Hepatocyte (in vitro differentiated cells): ENCODE data around the gene ANKRD40CL. TPM values are rescaled to one million over a fixed set of nuclear protein-coding genes. Genes with fewer than 3 reads are reported as not detected.
A peak's percentile ranks its signal among the peaks of the same experiment; 100 is the strongest.

Experiments
- DNase-seq: peaks from one replicate; pipeline ENCODE4 v3.0.0-alpha.2; 2016; ENCODE audit warnings: low spot score
- H2AFZ ChIP-seq: fragments of 200-600 bp; sonication (generic); 2 replicates; pipeline ENCODE4 v1.6.0; 2016; ENCODE audit warnings: antibody characterized with exemption, mild to moderate bottlenecking
- H3K27ac ChIP-seq: fragments of 200-600 bp; sonication (generic); 2 replicates; pipeline ENCODE4 v1.5.1; 2016; ENCODE audit warnings: mild to moderate bottlenecking
- H3K27me3 ChIP-seq: fragments of 200-600 bp; sonication (generic); 2 replicates; pipeline ENCODE4 v1.6.1; 2016
- H3K36me3 ChIP-seq: fragments of 200-600 bp; sonication (generic); replicated peaks from 2 replicates; pipeline ENCODE4 v1.5.1; 2016; ENCODE audit warnings: low read depth; ENCODE audit not compliant: insufficient read depth
- H3K4me1 ChIP-seq: fragments of 200-600 bp; sonication (generic); 2 replicates; pipeline ENCODE4 v1.5.1; 2016; ENCODE audit warnings: mild to moderate bottlenecking, moderate library complexity; ENCODE audit not compliant: insufficient read depth
- H3K4me2 ChIP-seq: fragments of 200-600 bp; sonication (generic); 2 replicates; pipeline ENCODE4 v1.6.0; 2016
- H3K4me3 ChIP-seq: fragments of 200-600 bp; sonication (generic); 2 replicates; pipeline ENCODE4 v1.5.1; 2016; ENCODE audit warnings: mild to moderate bottlenecking
- H3K79me2 ChIP-seq: fragments of 200-600 bp; sonication (generic); 2 replicates; pipeline ENCODE4 v1.6.0; 2017; ENCODE audit warnings: mild to moderate bottlenecking
- H3K9me2 ChIP-seq: fragments of 200-600 bp; sonication (generic); replicated peaks from 2 replicates; pipeline ENCODE4 v1.6.0; 2017; ENCODE audit warnings: mild to moderate bottlenecking; ENCODE audit not compliant: insufficient read depth
- H3K9me3 ChIP-seq: fragments of 200-600 bp; sonication (generic); 2 replicates; pipeline ENCODE4 v1.5.1; 2016; ENCODE audit warnings: low read depth, mild to moderate bottlenecking
- H4K20me1 ChIP-seq: fragments of 200-600 bp; sonication (generic); 2 replicates; pipeline ENCODE4 v1.6.0; 2016; ENCODE audit warnings: mild to moderate bottlenecking; ENCODE audit not compliant: insufficient read depth, poor library complexity, severe bottlenecking
- EZH2 ChIP-seq: fragments of 200-600 bp; sonication (generic); IDR thresholded peaks from 2 replicates; pipeline ENCODE4 v1.6.1; 2016; ENCODE audit warnings: antibody characterized with exemption, mild to moderate bottlenecking, borderline replicate concordance
- EZH2phosphoT487 ChIP-seq: fragments of 200-600 bp; sonication (generic); IDR thresholded peaks from one replicate; pipeline ENCODE4 v1.6.1; 2018; ENCODE audit warnings: antibody characterized with exemption, mild to moderate bottlenecking, low read depth, moderate library complexity; ENCODE audit not compliant: unreplicated experiment, severe bottlenecking
- WGBS: methylation state at CpG from one replicate; pipeline ENCODE4 v1.1.6; 2016; ENCODE audit warnings: low lambda C conversion rate; ENCODE audit errors: missing lambda C conversion rate; 5-methylcytosine and 5-hydroxymethylcytosine counted together
- polyA plus RNA-seq: library from polyadenylated mRNA; unstranded; fragments of >200 nt; fragmentation: Nextera tagmentation; extraction: Ambion mirVana; gene quantifications from 2 replicates; pipeline ENCODE4 v1.2.1, GENCODE V29; 2016
- total RNA-seq: library from RNA; depleted of rRNA; stranded (reverse); fragments of >200 nt; gene quantifications from 2 replicates; pipeline ENCODE4 v1.2.3, GENCODE V29; 2014
- TF ChIP-seq, protein P1 (sequence below): fragments of 200-600 bp; sonication (generic); IDR thresholded peaks from 2 replicates; pipeline ENCODE4 v1.5.1; 2016; ENCODE audit warnings: antibody characterized with exemption, mild to moderate bottlenecking; ENCODE audit not compliant: poor library complexity

Gene ANKRD40CL
- total and polyA plus RNA-seq, 2 experiments from 2014 or later, result 3.9 to 4.2 TPM

DNA sequence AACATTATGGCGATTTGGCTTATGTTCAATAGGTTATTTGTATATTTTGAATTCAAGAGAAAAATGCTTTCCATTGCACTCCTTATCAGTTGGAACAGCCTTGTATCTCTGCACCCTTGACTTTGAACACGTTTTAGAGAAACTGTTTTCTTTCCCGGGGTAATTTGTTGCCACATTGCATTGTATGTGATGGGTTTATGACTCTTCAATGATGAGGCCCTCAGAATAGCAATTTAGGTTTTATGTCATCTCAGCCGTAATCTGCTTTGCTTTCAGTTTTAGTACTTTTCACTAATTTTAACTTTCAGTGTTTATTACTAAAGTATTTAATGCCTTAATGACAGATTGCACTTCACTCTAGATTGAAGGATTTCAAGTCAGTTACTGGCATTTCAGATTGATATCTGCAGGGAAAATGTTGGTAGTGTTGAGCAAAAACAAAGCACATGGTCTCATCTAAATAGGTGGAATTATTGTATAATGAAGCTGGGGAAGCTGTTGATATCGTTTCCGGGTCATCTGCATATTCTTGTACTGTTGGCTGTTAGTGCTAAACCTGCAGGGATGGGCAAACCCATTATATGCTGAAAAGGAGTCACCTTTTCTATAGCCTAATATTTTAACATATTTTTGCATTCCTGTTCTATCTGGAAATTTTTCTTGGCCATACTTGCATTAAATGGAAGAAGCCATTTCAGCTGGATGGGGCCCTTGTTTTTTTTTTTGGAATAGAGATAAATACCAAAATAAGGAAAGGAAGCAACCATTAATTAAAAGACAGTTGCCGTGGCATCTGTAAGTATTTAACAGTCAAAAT, 45.9 kb downstream of the ANKRD40CL start:
- H3K4me3 ChIP-seq, result peak overlapping the region; percentile 78
- TF ChIP-seq, protein P1, sequence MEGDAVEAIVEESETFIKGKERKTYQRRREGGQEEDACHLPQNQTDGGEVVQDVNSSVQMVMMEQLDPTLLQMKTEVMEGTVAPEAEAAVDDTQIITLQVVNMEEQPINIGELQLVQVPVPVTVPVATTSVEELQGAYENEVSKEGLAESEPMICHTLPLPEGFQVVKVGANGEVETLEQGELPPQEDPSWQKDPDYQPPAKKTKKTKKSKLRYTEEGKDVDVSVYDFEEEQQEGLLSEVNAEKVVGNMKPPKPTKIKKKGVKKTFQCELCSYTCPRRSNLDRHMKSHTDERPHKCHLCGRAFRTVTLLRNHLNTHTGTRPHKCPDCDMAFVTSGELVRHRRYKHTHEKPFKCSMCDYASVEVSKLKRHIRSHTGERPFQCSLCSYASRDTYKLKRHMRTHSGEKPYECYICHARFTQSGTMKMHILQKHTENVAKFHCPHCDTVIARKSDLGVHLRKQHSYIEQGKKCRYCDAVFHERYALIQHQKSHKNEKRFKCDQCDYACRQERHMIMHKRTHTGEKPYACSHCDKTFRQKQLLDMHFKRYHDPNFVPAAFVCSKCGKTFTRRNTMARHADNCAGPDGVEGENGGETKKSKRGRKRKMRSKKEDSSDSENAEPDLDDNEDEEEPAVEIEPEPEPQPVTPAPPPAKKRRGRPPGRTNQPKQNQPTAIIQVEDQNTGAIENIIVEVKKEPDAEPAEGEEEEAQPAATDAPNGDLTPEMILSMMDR, result no peak
- TF ChIP-seq EZH2, result no peak
- no peak overlapping the region for H2AFZ ChIP-seq
- peaks cover 31% of the 10 kb centered on the region for H3K4me1 ChIP-seq
- H3K36me3 ChIP-seq, result no peaks in the 10 kb centered on the region
- no peaks in the 10 kb centered on the region for H3K9me3 ChIP-seq
- no peak for DNase-seq
- peaks cover 71% of the 10 kb centered on the region for H3K79me2 ChIP-seq
- H3K27ac ChIP-seq, result peak overlapping the region; percentile 99
- 13% methylated on average over 7 of the region's 7 CpGs for WGBS
- H3K4me2 ChIP-seq, result peak overlapping the region; percentile 90
- H3K9me2 ChIP-seq, result no peaks in the 10 kb centered on the region
- H4K20me1 ChIP-seq, result peaks cover 67% of the 10 kb centered on the region
- H3K27me3 ChIP-seq, result no peaks in the 10 kb centered on the region

DNA sequence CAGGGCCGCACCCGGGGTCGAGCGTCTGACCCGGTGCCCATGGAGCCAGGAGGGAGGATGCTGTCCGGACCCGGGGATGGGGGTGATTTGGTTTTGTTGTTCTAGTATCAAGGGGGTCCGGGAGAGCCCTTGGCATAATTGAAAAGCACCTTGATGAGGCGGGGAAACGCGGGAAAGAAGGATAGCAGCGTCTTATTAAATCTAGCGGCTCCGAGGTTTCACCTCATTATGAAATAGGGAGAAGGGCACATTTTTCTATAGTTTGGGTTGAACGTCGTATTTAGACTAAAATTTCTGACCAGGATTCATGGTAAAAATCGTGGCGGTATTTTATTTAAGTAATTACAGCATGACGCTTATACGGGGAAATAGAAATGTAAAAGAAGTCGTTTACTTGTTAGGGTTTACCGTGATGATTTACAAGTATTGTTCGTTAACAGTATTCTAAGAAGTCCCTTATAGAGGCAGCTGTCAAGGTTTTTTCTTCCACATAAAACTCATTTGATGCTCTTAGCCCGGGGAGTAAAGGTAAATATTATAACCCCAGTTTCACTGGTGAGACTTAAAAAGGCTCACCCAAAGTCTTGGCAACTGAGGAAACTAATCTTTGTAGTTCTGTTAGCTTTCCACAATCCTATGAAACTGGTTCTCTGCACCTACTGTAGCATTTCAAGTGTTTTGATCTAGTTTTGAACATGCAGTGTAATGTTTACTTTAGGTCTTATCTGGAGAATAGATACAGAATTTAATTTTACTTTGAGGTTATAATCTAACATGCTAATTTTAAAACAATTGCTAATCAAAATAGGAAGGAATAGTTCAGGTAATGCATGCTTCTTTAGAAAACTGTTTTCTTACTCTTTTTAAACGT, 47.2 kb downstream of the ANKRD40CL start:
- WGBS, result 2% methylated on average over 25 of the region's 25 CpGs
- H3K27ac ChIP-seq, result peak overlapping the region; percentile 99
- peaks cover 31% of the 10 kb centered on the region for H3K4me1 ChIP-seq
- H3K9me2 ChIP-seq, result no peaks in the 10 kb centered on the region
- H3K27me3 ChIP-seq, result no peaks in the 10 kb centered on the region
- no peak for DNase-seq
- H2AFZ ChIP-seq, result peak overlapping the region; percentile 66
- peak overlapping the region; percentile 78 for H3K4me3 ChIP-seq
- no peaks in the 10 kb centered on the region for H3K9me3 ChIP-seq
- H3K79me2 ChIP-seq, result peaks cover 58% of the 10 kb centered on the region
- TF ChIP-seq, protein P1, result no peak
- no peak for TF ChIP-seq EZH2phosphoT487
- no peak for TF ChIP-seq EZH2
- H3K4me2 ChIP-seq, result peak overlapping the region; percentile 90
- no peaks in the 10 kb centered on the region for H3K36me3 ChIP-seq
- peaks cover 54% of the 10 kb centered on the region for H4K20me1 ChIP-seq

DNA sequence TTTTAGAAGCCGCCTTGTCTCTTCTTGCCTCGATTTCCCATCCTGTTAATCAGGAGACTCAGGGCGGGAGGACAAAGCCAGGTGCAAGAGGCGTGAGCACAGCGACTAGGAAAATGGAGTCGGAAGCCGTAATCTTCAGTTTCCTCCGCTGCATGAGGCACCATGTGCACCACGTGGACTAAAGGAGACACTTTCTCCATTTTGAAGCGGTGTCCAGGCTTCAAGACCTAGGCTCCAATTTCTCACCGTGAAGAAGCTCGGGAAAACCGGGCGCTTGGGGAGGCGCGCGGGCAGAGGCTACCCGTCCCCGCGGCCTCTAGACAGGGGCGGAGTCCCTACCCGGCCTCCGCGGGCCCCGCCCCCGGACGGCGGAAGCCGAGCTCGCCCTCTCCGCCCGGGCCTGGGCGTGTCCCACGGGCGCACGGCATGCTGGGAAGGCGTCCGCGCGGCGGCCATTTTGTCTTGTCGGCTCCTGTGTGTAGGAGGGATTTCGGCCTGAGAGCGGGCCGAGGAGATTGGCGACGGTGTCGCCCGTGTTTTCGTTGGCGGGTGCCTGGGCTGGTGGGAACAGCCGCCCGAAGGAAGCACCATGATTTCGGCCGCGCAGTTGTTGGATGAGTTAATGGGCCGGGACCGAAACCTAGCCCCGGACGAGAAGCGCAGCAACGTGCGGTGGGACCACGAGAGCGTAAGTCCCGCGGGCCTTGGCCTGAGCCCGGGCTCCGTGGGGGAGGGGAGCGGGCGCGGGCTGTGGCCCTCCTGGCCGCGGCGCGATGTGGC, 48.0 kb downstream of the ANKRD40CL start, which contains the start of gene LUC7L3:
Gene LUC7L3 (plus strand): TSS at position 460 of the 780 bp plus-strand sequence. CDS start 130 bp downstream, at position 590.
- Histone ChIP-seq H4K20me1 (peaks cover 46% of the 10 kb centered on the region), H3K27me3 (no peaks in the 10 kb centered on the region), H3K27ac (peak within 1 kb of the TSS; percentile 99), H3K79me2 (peaks cover 50% of the 10 kb centered on the region), H3K36me3 (no peaks in the 10 kb centered on the region), H3K4me3 (peak within 1 kb of the TSS; percentile 78), H3K9me2 (no peaks in the 10 kb centered on the region), H3K9me3 (no peaks in the 10 kb centered on the region), H3K4me2 (peak within 1 kb of the TSS; percentile 90), H3K4me1 (peaks cover 31% of the 10 kb centered on the region), H2AFZ (peak within 1 kb of the TSS; percentile 81)
- 3% methylated on average over 76 of the region's 76 CpGs for WGBS
- DNase-seq, result peak; percentile 98
- no peak for TF ChIP-seq EZH2
- no peak for TF ChIP-seq EZH2phosphoT487
- TF ChIP-seq, protein P1, result no peak
